ENCODE results near the gene SNRPA.

GRCh38 chr19:40756502-40757110 lies 5.6 kb downstream of the SNRPA start:
- TF ChIP-seq EP300 (IDR thresholded peaks at IDR 0.05) (no peak), CTCF (IDR thresholded peaks at IDR 0.05) (no peak), POLR2A (IDR thresholded peaks at IDR 0.05; ENCODE audit: low read depth) (no peak), POLR2AphosphoS5 (IDR thresholded peaks at IDR 0.05) (no peak)

Data from esophagus muscularis mucosa (tissue), 4 donors.